ENCODE data around the gene DMAC2.

DNA sequence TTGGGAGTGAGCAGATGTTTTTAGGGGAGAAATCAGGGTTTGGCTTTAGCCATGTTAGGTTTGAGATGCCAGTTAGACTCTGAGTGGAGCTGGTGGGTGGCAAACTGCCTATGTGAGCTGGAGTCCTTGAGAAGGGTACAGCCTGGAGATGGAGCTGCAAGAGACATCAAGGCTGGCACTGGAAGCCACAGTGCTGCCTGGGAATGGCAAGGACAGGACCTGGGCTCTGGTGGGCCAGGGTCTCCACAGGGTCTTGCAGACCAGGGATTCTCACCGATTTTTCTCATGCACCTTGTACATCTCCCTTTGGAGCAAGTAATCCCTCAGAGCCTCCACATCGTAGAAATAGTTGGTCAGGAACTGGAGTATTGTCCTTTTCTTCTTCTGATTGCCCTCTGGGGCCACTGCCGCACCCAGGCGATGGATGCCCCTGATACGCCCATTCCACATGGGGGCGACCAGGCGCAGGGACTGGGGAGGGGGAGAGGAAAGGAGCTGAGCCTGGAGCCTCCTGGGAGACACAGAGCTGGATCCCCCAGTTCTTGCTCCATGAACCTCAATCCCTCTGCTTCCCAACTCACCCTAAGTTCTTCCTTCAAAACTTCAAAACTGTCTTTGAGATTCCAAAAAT, 1.7 kb downstream of the DMAC2 start:
- TF ChIP-seq, protein P1, sequence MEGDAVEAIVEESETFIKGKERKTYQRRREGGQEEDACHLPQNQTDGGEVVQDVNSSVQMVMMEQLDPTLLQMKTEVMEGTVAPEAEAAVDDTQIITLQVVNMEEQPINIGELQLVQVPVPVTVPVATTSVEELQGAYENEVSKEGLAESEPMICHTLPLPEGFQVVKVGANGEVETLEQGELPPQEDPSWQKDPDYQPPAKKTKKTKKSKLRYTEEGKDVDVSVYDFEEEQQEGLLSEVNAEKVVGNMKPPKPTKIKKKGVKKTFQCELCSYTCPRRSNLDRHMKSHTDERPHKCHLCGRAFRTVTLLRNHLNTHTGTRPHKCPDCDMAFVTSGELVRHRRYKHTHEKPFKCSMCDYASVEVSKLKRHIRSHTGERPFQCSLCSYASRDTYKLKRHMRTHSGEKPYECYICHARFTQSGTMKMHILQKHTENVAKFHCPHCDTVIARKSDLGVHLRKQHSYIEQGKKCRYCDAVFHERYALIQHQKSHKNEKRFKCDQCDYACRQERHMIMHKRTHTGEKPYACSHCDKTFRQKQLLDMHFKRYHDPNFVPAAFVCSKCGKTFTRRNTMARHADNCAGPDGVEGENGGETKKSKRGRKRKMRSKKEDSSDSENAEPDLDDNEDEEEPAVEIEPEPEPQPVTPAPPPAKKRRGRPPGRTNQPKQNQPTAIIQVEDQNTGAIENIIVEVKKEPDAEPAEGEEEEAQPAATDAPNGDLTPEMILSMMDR (IDR thresholded peaks at IDR 0.05; ENCODE audit: low read length), result no peak
- no peak for TF ChIP-seq EZH2 (IDR thresholded peaks at IDR 0.05; ENCODE audit: borderline replicate concordance, low read length)

Data from OCI-LY1 (cell line).